Right lobe of liver (tissue), 4 donors: ENCODE measurements around the gene C1QTNF3.

Experiments
- POLR2A ChIP-seq: fragments of 450-650 bp; IDR thresholded peaks from one replicate; pipeline ENCODE4 v1.6.1; 2017; ENCODE audit warnings: antibody characterized with exemption, mild to moderate bottlenecking
- TF ChIP-seq, protein P1 (sequence below), 4 donors: fragments of 200-600 bp in 3 of 4; fragments of 450-650 bp in 1 of 4; IDR thresholded peaks; one replicate each; pipeline versions ENCODE4 v1.5.1 to v1.8.0; 2016 to 2022; ENCODE audit warnings: antibody characterized with exemption in 4 of 4, mild to moderate bottlenecking in 2 of 4
- donor health status: DM: no; HTN: no; CAD: no.
- donor health status: DM: no; HTN: no; CAD: no.
- donor health status: DM: no; HTN: yes; CAD: no.

DNA sequence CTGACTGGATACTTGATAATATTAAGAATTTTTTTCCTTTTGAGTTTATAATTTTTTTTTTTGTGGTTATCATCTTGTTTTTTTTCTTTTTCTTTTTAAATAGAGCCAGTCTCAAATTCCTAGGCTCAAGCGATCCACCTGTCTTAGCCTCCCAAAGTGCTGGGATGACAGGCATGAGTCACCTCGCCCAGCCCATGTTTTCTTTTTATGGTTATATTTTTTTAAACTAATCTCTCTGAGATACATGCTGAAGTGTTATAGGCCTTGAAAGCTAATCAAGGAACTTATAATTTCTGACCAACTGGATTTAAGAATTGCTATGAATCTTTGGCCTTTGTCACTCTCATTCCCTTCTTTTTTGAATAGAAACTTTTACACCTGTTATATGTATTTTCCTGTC is 28.4 kb downstream of the C1QTNF3 start:
- TF ChIP-seq, protein P1, sequence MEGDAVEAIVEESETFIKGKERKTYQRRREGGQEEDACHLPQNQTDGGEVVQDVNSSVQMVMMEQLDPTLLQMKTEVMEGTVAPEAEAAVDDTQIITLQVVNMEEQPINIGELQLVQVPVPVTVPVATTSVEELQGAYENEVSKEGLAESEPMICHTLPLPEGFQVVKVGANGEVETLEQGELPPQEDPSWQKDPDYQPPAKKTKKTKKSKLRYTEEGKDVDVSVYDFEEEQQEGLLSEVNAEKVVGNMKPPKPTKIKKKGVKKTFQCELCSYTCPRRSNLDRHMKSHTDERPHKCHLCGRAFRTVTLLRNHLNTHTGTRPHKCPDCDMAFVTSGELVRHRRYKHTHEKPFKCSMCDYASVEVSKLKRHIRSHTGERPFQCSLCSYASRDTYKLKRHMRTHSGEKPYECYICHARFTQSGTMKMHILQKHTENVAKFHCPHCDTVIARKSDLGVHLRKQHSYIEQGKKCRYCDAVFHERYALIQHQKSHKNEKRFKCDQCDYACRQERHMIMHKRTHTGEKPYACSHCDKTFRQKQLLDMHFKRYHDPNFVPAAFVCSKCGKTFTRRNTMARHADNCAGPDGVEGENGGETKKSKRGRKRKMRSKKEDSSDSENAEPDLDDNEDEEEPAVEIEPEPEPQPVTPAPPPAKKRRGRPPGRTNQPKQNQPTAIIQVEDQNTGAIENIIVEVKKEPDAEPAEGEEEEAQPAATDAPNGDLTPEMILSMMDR (IDR thresholded peaks at IDR 0.05): no peak
- no peak for TF ChIP-seq POLR2A
